Liver (tissue), 3 donors: ENCODE data around the gene LAMB3.

Source experiments
- CTCF ChIP-seq: fragments of 150-350 bp; IDR thresholded peaks from 2 replicates; pipeline ENCODE4 v1.5.1; 2017; ENCODE audit warnings: improper control_type of control experiment, low read depth, low read length; ENCODE audit not compliant: missing input control
- JUND ChIP-seq, 2 donors: IDR thresholded peaks; 2 replicates each; pipeline ENCODE4 v1.6.1; 2016; ENCODE audit warnings: antibody characterized with exemption in 2 of 2
- TF ChIP-seq, protein P1 (sequence below): IDR thresholded peaks from 2 replicates; pipeline ENCODE4 v1.6.1; 2016; ENCODE audit warnings: antibody characterized with exemption
- donor health status: healthy.
- donor health status: healthy.

- TF ChIP-seq, protein P1, sequence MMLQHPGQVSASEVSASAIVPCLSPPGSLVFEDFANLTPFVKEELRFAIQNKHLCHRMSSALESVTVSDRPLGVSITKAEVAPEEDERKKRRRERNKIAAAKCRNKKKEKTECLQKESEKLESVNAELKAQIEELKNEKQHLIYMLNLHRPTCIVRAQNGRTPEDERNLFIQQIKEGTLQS = no peak
- TF ChIP-seq CTCF = no peak
- no peak for TF ChIP-seq JUND (IDR thresholded peaks at IDR 0.05)
These were observed 54.0 kb downstream of the LAMB3 start for GRCh38 chr1:209598227-209598626.
